NCI-H1105 (cell line): ENCODE measurements around the gene SPRY2.
"Not testable (repeated sequence)": the region's sequence is repeated elsewhere in the genome, so short reads cannot be mapped to it uniquely, and the experiment has no call there.

Experiments used
- DNase-seq: peaks from one replicate; lab custom pipeline; 2025; lab: John Stamatoyannopoulos, UW

The SPRY2 gene

GRCh38 chr13:80348750-80349149 is 7.8 kb upstream of the SPRY2 start:
- no peak for DNase-seq

- DNase-seq, result no peak
Measured at GRCh38 chr13:80348314-80348713, 7.4 kb upstream of the SPRY2 start.

GRCh38 chr13:80345771-80346510 is 5.0 kb upstream of the SPRY2 start:
- no peak for DNase-seq

GRCh38 chr13:80344032-80344431 is 3.1 kb upstream of the SPRY2 start:
- not testable (repeated sequence) for DNase-seq

GRCh38 chr13:80342471-80343371 is 1.8 kb upstream of the SPRY2 start:
- DNase-seq, result peak; percentile 27

- no peak for DNase-seq
Measured at GRCh38 chr13:80341756-80342370, 937 bp upstream of the SPRY2 start.

GRCh38 chr13:80340651-80341100 is 250 bp downstream of the SPRY2 start:
- no peak for DNase-seq

GRCh38 chr13:80339912-80340650 is 845 bp downstream of the SPRY2 start:
- DNase-seq, result no peak

GRCh38 chr13:80339563-80339911 is 1.4 kb downstream of the SPRY2 start:
- no peak for DNase-seq

- DNase-seq, result no peak
Measured at GRCh38 chr13:80338781-80339562, 2.0 kb downstream of the SPRY2 start.

GRCh38 chr13:80337288-80338081 is 3.4 kb downstream of the SPRY2 start:
- DNase-seq, result no peak

GRCh38 chr13:80336776-80337287 is 4.1 kb downstream of the SPRY2 start:
- DNase-seq, result no peak

- DNase-seq, result no peak
Measured at GRCh38 chr13:80336370-80336769, 4.6 kb downstream of the SPRY2 start.

GRCh38 chr13:80334597-80335260 is 6.2 kb downstream of the SPRY2 start:
- DNase-seq, result no peak

- DNase-seq, result no peak
Measured at GRCh38 chr13:80331984-80332383, 8.9 kb downstream of the SPRY2 start.

GRCh38 chr13:80329250-80329649 is 11.7 kb downstream of the SPRY2 start:
- DNase-seq, result no peak

- no peak for DNase-seq
Measured at GRCh38 chr13:80319004-80319403, 21.9 kb downstream of the SPRY2 start.

GRCh38 chr13:80314711-80315653 is 25.9 kb downstream of the SPRY2 start:
- DNase-seq, result peak; percentile 10
